Measurements from ENCODE around the gene ZRANB1. TPM values are rescaled to one million over a fixed set of nuclear protein-coding genes. Genes with fewer than 3 reads are reported as not detected.

ZRANB1 gene
- total and polyA plus RNA-seq, 10 of the 15 experiments (the other 5 are each of a cell fraction or from before 2014, with no cell fraction given): 1.7 to 11.8 (median 6.2) TPM

- no peak for TF ChIP-seq E2F8 (IDR thresholded peaks at IDR 0.05; ENCODE audit: low read depth, partially characterized antibody)
These were observed 72.3 kb downstream of the ZRANB1 start (continued) for GRCh38 chr10:125014086-125014830.

- CTCF ChIA-PET: no interaction called here
These were observed 73.0 kb downstream of the ZRANB1 start for GRCh38 chr10:125014836-125015355.

More at GRCh38 chr10:125014836-125015355, 73.0 kb downstream of the ZRANB1 start:
- H2AFZ ChIP-seq (ENCODE audit: control insufficient read depth, low read depth, low read length): no peak overlapping the region
- no peaks in the 10 kb centered on the region for H3K79me2 ChIP-seq (ENCODE audit: control insufficient read depth, insufficient read depth, low read length)
- 48% methylated on average over 19 of the region's 19 CpGs for WGBS (ENCODE audit: insufficient coverage, insufficient replicate concordance, low lambda C conversion rate, missing lambda C conversion rate)
- no peak for TF ChIP-seq ZNF592 (IDR thresholded peaks at IDR 0.05)
- TF ChIP-seq MYB (IDR thresholded peaks at IDR 0.05; ENCODE audit: borderline replicate concordance, low read depth, low read length): no peak
- no peak for TF ChIP-seq ASH2L (IDR thresholded peaks at IDR 0.05; ENCODE audit: borderline replicate concordance, low read depth)
- no peak for TF ChIP-seq ZBED1 (IDR thresholded peaks at IDR 0.05; ENCODE audit: borderline replicate concordance)
- FAIRE-seq (no peak), ATAC-seq (no peak), DNase-seq (ENCODE audit: low read depth, low spot score) (no peak)
- H3K27me3 ChIP-seq (replicated peaks in 1 of 2; ENCODE audit: control insufficient read depth in 2 of 2, insufficient read depth in 2 of 2, low read length in 1 of 2): peaks cover 2 to 4% of the 10 kb centered on the region in 2 experiments; a peak in 2 of 4 replicates
- no peak overlapping the region for H3K9ac ChIP-seq (ENCODE audit: control insufficient read depth, insufficient read depth, low read length)
- H3K4me1 ChIP-seq (ENCODE audit: control insufficient read depth, insufficient read depth, low read length): no peaks in the 10 kb centered on the region
- BruUV-seq (replicated peaks): no TSS peak
- H3K9me3 ChIP-seq (replicated peaks; ENCODE audit: control insufficient read depth, insufficient read depth, low read length): no peaks in the 10 kb centered on the region; the same call in 2 of the 3 replicates
- H4K20me1 ChIP-seq (ENCODE audit: control insufficient read depth, insufficient read depth): no peaks in the 10 kb centered on the region
- RAD21 ChIA-PET (ENCODE audit: unreplicated experiment): no interaction called here
- H3K4me2 ChIP-seq (ENCODE audit: control insufficient read depth, insufficient read depth): no peak overlapping the region
- H3K4me3 ChIP-seq: no peak overlapping the region
- H3K27ac ChIP-seq (ENCODE audit: control insufficient read depth, insufficient read depth): no peak overlapping the region
- no peaks in the 10 kb centered on the region for H3K36me3 ChIP-seq (ENCODE audit: control insufficient read depth in 2 of 2, insufficient read depth in 2 of 2, low read length in 1 of 2)
- in situ Hi-C loops (cut with MboI) (no loop called here), intact Hi-C loops (cut with micrococcal nuclease; ENCODE audit: unreplicated experiment) (no loop called here)
- POLR2A ChIA-PET: no interaction called here
- SMC1A ChIA-PET (ENCODE audit: uncharacterized antibody, unreplicated experiment): no interaction called here
